HepG2 (cell line): Measurements from ENCODE around the gene EVA1C. TPM values are rescaled to one million over a fixed set of nuclear protein-coding genes. Genes with fewer than 3 reads are reported as not detected.

Experiments
- ATAC-seq: fragments of 200-7000 bp; cut with Tn5 transposase; 3 replicates; pipeline ENCODE4 v1.9.1; 2020; ENCODE audit warnings: mild to moderate bottlenecking, moderate library complexity
- BruUV-seq: library from RNA; stranded (reverse); fragments of 400-500 nt; replicated peaks from 2 replicates; lab custom pipeline; 2021; lab: Mats Ljungman, UMichigan
- CTCF ChIA-PET: fragments of 300-600 bp; formaldehyde crosslinking; extraction: SDS; loops from one replicate; lab custom pipeline; 2021; ENCODE audit warnings: low total read pairs, inconsistent platforms, low intra/inter-chr PET ratio; lab: Yijun Ruan, JAX
- POLR2A ChIA-PET: fragments of 350-600 bp; sonication (Branson Sonifier 250); formaldehyde crosslinking; loops from one replicate; lab custom pipeline; 2020; ENCODE audit warnings: antibody characterized with exemption, inconsistent platforms; lab: Yijun Ruan, JAX
- DNase-seq: peaks from one replicate; pipeline ENCODE4 v3.0.0-alpha.2; 2015; ENCODE audit warnings: low spot score
- FAIRE-seq: peaks from 3 replicates; lab custom pipeline; 2011; peaks lifted over from hg19 to GRCh38; lab: Jason Lieb, UNC
- H2AFZ ChIP-seq: one replicate; pipeline ENCODE4 v1.6.1; 2011; ENCODE audit warnings: low read length, inconsistent platforms
- H3K27ac ChIP-seq: fragments of 300-600 bp; 3 replicates; pipeline ENCODE4 v1.8.0; 2011; ENCODE audit warnings: mixed run types, mild to moderate bottlenecking, mixed read lengths, low read length, inconsistent platforms; ENCODE audit not compliant: insufficient read depth; ENCODE audit errors: extremely low read length
- H3K27me3 ChIP-seq, 2 experiments: fragments of 200-600 bp in 1 of 2; 2 replicates in 1 of 2; 3 replicates in 1 of 2; pipeline versions ENCODE4 v1.6.0 to v1.8.0; 2011; ENCODE audit warnings: low read length in 2 of 2, mild to moderate bottlenecking in 2 of 2, moderate library complexity in 2 of 2, inconsistent platforms in 1 of 2; ENCODE audit not compliant: insufficient read depth in 2 of 2, control insufficient read depth in 1 of 2
- H3K36me3 ChIP-seq, 2 experiments: fragments of 200-600 bp in 1 of 2; replicated peaks in 1 of 2; 2 replicates in 1 of 2; 3 replicates in 1 of 2; pipeline versions ENCODE4 v1.5.1 to v1.8.0; 2011; ENCODE audit warnings: low read length in 2 of 2, inconsistent platforms in 1 of 2; ENCODE audit not compliant: insufficient read depth in 2 of 2, control insufficient read depth in 1 of 2
- H3K4me1 ChIP-seq: 2 replicates; pipeline ENCODE4 v1.5.1; 2012; ENCODE audit warnings: low read length, inconsistent platforms; ENCODE audit not compliant: insufficient read depth
- H3K4me2 ChIP-seq: 2 replicates; pipeline ENCODE4 v1.6.0; 2011; ENCODE audit warnings: low read depth, low read length, inconsistent platforms
- H3K4me3 ChIP-seq, 3 experiments: fragments of 200-600 bp in 1 of 3; sonication (generic), shearing (Covaris generic) in 1 of 3; replicated peaks in 1 of 3; 2 replicates each; pipeline ENCODE4 v1.5.1; 2011 to 2016; ENCODE audit warnings: low read length in 3 of 3, inconsistent platforms in 2 of 3, low read depth in 2 of 3, mild to moderate bottlenecking in 2 of 3, control low read depth in 1 of 3, mixed read lengths in 1 of 3; ENCODE audit not compliant: insufficient read depth in 1 of 3
- H3K79me2 ChIP-seq: one replicate; pipeline ENCODE4 v1.6.1; 2011; ENCODE audit warnings: low read length, inconsistent platforms; ENCODE audit not compliant: insufficient read depth
- H3K9ac ChIP-seq: 2 replicates; pipeline ENCODE4 v1.6.0; 2011; ENCODE audit warnings: mild to moderate bottlenecking, low read depth, low read length, inconsistent platforms; ENCODE audit not compliant: insufficient read depth
- H3K9me3 ChIP-seq: 2 replicates; pipeline ENCODE4 v1.5.1; 2012; ENCODE audit warnings: mild to moderate bottlenecking, low read length
- H4K20me1 ChIP-seq: 2 replicates; pipeline ENCODE4 v1.6.0; 2011; ENCODE audit warnings: inconsistent platforms, mild to moderate bottlenecking, low read length, moderate library complexity; ENCODE audit not compliant: insufficient read depth
- AGO1 ChIP-seq: fragments of 200-400 bp; formaldehyde crosslinking; IDR thresholded peaks from 2 replicates; pipeline ENCODE4 v1.6.1; 2017; ENCODE audit warnings: mild to moderate bottlenecking, low read depth, low read length, moderate library complexity; ENCODE audit not compliant: poor library complexity, severe bottlenecking
- CHD2 ChIP-seq: IDR thresholded peaks from 2 replicates; pipeline ENCODE4 v1.6.1; 2011; ENCODE audit warnings: low read depth, low read length, improper control_type of control experiment
- JDP2 ChIP-seq: sonication (generic); formaldehyde crosslinking; IDR thresholded peaks from 2 replicates; pipeline ENCODE4 v1.8.1; 2022; ENCODE audit warnings: missing genetic modification reagents, borderline replicate concordance
- KAT2B ChIP-seq: fragments of 150-350 bp; IDR thresholded peaks from 2 replicates; pipeline ENCODE4 v1.6.1; 2014; ENCODE audit warnings: low read depth, low read length, borderline replicate concordance
- KAT7 ChIP-seq: IDR thresholded peaks from 2 replicates; pipeline ENCODE4 v1.6.1; 2018; ENCODE audit warnings: borderline replicate concordance, missing compliant biosample characterization
- NAIF1 ChIP-seq: sonication (generic); formaldehyde crosslinking; IDR thresholded peaks from 2 replicates; pipeline ENCODE4 v1.5.0; 2020; ENCODE audit warnings: mild to moderate bottlenecking, missing genetic modification reagents, borderline replicate concordance
- RCOR2 ChIP-seq: IDR thresholded peaks from 2 replicates; pipeline ENCODE4 v1.6.1; 2016; ENCODE audit warnings: missing biosample characterization, missing genetic modification reagents
- SKI ChIP-seq: fragments of 450-650 bp; IDR thresholded peaks from one replicate; pipeline ENCODE4 v1.6.1; 2018; ENCODE audit warnings: mild to moderate bottlenecking; ENCODE audit not compliant: partially characterized antibody
- TP53 ChIP-seq: sonication (generic); formaldehyde crosslinking; conservative IDR thresholded peaks from 2 replicates; pipeline ENCODE4 v1.4.0; 2020; ENCODE audit warnings: missing genetic modification reagents
- ZNF850 ChIP-seq: sonication (generic); formaldehyde crosslinking; conservative IDR thresholded peaks from 2 replicates; pipeline ENCODE4 v1.9.0; 2021; ENCODE audit warnings: mild to moderate bottlenecking, missing genetic modification reagents
- WGBS: methylation state at CpG from one replicate; pipeline ENCODE4 v1.1.6; 2017; ENCODE audit warnings: low lambda C conversion rate; 5-methylcytosine and 5-hydroxymethylcytosine counted together
- in situ Hi-C: cut with HindIII; loops from 2 replicates; pipeline ENCODE4 v1.10.0; 2017; ENCODE audit warnings: low pct_unique_long_range_greater_than_20kb; ENCODE audit not compliant: extremely low pct_ligation_motif_present
- intact Hi-C: fragments of 100-400 bp; cut with micrococcal nuclease; formaldehyde crosslinking; loops from one replicate; pipeline ENCODE4 v1.10.0; 2022; ENCODE audit not compliant: unreplicated experiment
- polyA plus RNA-seq, 8 experiments: library from polyadenylated mRNA; depleted of rRNA in 3 of 8; stranded (reverse) in 7 of 8; unstranded in 1 of 8; fragments of >200 nt; fragmentation: Illumina TruSeq in 4 of 8; extraction: Trizol in 4 of 8; gene quantifications; 2 replicates each; pipeline versions ENCODE4 v1.2.1 to v1.2.3, GENCODE V29; 2011 to 2016; ENCODE audit warnings: low read depth in 4 of 8, missing spikeins in 1 of 8, mixed read lengths in 1 of 8; ENCODE audit not compliant: insufficient read depth in 1 of 8
- total RNA-seq, 5 experiments: library from RNA; depleted of rRNA; stranded (reverse); fragments of >200 nt; fragmentation: Illumina TruSeq; extraction: Trizol; gene quantifications; 2 replicates each; pipeline ENCODE4 v1.2.3, GENCODE V29; 2016; ENCODE audit warnings: low read depth in 1 of 5
- TF ChIP-seq, protein P1 (sequence below): sonication (generic); formaldehyde crosslinking; IDR thresholded peaks from 2 replicates; pipeline ENCODE4 v1.4.0; 2020; ENCODE audit warnings: missing genetic modification reagents
- TF ChIP-seq, protein P2 (sequence below): sonication (generic); formaldehyde crosslinking; IDR thresholded peaks from 2 replicates; pipeline ENCODE4 v1.4.0; 2020; ENCODE audit warnings: mild to moderate bottlenecking, missing genetic modification reagents
- TF ChIP-seq, protein P3 (sequence below): sonication (generic); formaldehyde crosslinking; IDR thresholded peaks from 2 replicates; pipeline ENCODE4 v1.5.1; 2020; ENCODE audit warnings: mild to moderate bottlenecking, missing genetic modification reagents, borderline replicate concordance
- TF ChIP-seq, protein P4 (sequence below): sonication (generic); formaldehyde crosslinking; IDR thresholded peaks from 2 replicates; pipeline ENCODE4 v1.4.0; 2020; ENCODE audit warnings: missing genetic modification reagents
- TF ChIP-seq, protein P5 (sequence below): sonication (generic); formaldehyde crosslinking; IDR thresholded peaks from 2 replicates; pipeline ENCODE4 v1.9.0; 2021; ENCODE audit warnings: missing genetic modification reagents, mild to moderate bottlenecking, borderline replicate concordance

EVA1C gene
- total and polyA plus RNA-seq, 2 of the 13 experiments (the other 11 are each of a cell fraction or from before 2014, with no cell fraction given), result 0.29 to 0.34 TPM

DNA sequence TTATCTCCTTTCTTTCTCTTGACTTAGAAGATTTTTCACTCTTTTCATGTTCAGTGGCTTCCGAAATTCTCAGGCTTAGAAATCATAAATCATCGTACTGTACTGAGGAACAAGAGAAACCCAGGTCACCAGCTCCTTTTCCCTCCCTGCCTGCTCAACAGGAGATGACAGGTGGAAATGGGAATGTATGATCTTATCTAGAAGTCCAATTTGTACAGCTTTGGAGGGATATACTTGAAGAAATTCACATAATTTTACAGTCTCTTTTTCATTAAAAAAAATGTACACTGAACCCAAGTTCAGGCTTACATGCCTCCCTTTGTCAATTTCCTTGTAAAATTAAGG lies 11.7 kb downstream of the EVA1C start:
- TF ChIP-seq, protein P1, sequence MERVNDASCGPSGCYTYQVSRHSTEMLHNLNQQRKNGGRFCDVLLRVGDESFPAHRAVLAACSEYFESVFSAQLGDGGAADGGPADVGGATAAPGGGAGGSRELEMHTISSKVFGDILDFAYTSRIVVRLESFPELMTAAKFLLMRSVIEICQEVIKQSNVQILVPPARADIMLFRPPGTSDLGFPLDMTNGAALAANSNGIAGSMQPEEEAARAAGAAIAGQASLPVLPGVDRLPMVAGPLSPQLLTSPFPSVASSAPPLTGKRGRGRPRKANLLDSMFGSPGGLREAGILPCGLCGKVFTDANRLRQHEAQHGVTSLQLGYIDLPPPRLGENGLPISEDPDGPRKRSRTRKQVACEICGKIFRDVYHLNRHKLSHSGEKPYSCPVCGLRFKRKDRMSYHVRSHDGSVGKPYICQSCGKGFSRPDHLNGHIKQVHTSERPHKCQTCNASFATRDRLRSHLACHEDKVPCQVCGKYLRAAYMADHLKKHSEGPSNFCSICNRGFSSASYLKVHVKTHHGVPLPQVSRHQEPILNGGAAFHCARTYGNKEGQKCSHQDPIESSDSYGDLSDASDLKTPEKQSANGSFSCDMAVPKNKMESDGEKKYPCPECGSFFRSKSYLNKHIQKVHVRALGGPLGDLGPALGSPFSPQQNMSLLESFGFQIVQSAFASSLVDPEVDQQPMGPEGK, result no peak
- TF ChIP-seq ZNF850 (CRISPR knock-in tag), result no peak
- TF ChIP-seq, protein P2, sequence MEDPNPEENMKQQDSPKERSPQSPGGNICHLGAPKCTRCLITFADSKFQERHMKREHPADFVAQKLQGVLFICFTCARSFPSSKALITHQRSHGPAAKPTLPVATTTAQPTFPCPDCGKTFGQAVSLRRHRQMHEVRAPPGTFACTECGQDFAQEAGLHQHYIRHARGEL (CRISPR knock-in tag), result no peak
- TF ChIP-seq, protein P3, sequence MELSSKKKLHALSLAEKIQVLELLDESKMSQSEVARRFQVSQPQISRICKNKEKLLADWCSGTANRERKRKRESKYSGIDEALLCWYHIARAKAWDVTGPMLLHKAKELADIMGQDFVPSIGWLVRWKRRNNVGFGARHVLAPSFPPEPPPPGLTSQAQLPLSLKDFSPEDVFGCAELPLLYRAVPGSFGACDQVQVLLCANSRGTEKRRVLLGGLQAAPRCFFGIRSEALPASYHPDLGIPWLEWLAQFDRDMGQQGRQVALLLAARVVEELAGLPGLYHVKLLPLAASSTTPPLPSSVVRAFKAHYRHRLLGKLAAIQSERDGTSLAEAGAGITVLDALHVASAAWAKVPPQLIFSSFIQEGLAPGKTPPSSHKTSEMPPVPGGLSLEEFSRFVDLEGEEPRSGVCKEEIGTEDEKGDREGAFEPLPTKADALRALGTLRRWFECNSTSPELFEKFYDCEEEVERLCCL, result no peak
- TF ChIP-seq KAT2B, result no peak
- no peak for TF ChIP-seq AGO1
- no peak for TF ChIP-seq RCOR2 (CRISPR knock-in tag)
- no peak for TF ChIP-seq KAT7 (CRISPR knock-in tag)
- TF ChIP-seq TP53, result no peak
- no peak for TF ChIP-seq CHD2
- TF ChIP-seq, protein P4, sequence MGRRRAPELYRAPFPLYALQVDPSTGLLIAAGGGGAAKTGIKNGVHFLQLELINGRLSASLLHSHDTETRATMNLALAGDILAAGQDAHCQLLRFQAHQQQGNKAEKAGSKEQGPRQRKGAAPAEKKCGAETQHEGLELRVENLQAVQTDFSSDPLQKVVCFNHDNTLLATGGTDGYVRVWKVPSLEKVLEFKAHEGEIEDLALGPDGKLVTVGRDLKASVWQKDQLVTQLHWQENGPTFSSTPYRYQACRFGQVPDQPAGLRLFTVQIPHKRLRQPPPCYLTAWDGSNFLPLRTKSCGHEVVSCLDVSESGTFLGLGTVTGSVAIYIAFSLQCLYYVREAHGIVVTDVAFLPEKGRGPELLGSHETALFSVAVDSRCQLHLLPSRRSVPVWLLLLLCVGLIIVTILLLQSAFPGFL (CRISPR knock-in tag), result no peak
- TF ChIP-seq NAIF1 (CRISPR knock-in tag), result no peak
- no peak for TF ChIP-seq JDP2 (CRISPR knock-in tag)
- TF ChIP-seq SKI, result no peak
- TF ChIP-seq, protein P5, sequence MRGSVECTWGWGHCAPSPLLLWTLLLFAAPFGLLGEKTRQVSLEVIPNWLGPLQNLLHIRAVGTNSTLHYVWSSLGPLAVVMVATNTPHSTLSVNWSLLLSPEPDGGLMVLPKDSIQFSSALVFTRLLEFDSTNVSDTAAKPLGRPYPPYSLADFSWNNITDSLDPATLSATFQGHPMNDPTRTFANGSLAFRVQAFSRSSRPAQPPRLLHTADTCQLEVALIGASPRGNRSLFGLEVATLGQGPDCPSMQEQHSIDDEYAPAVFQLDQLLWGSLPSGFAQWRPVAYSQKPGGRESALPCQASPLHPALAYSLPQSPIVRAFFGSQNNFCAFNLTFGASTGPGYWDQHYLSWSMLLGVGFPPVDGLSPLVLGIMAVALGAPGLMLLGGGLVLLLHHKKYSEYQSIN (CRISPR knock-in tag), result no peak
- Histone ChIP-seq H3K79me2 (no peaks in the 10 kb centered on the region), H3K36me3 (no peaks in the 10 kb centered on the region), H3K4me3 (no peak overlapping the region), H3K4me2 (no peak overlapping the region), H4K20me1 (no peaks in the 10 kb centered on the region), H3K4me1 (peaks cover 21% of the 10 kb centered on the region), H2AFZ (no peak overlapping the region), H3K9ac (no peak overlapping the region), H3K9me3 (no peaks in the 10 kb centered on the region), H3K27ac (no peak overlapping the region), H3K27me3 (no peaks in the 10 kb centered on the region; a peak in 1 of 5 replicates)
- no TSS peak for BruUV-seq
- ChIA-PET CTCF (no interaction called here), POLR2A (no interaction called here)
- DNase-seq (no peak), FAIRE-seq (no peak), ATAC-seq (no peak)
- WGBS, result 15% methylated on average over 2 of the region's 2 CpGs
- intact Hi-C loops (no loop called here), in situ Hi-C loops (no loop called here)
